GM12878 (cell line): ENCODE data around the gene ST6GALNAC3. TPM values are rescaled to one million over a fixed set of nuclear protein-coding genes. Genes with fewer than 3 reads are reported as not detected.

ENCODE experiments used
- ATAC-seq: fragments of 200-7000 bp; cut with Tn5 transposase; 3 replicates; pipeline ENCODE4 v1.9.1; 2020; ENCODE audit warnings: mild to moderate bottlenecking, moderate library complexity
- BruUV-seq: library from RNA; stranded (reverse); fragments of 400-500 nt; replicated peaks from 2 replicates; lab custom pipeline; 2021; lab: Mats Ljungman, UMichigan
- CTCF ChIA-PET: fragments of 300-600 bp; sonication (Branson Sonifier 250); formaldehyde crosslinking; extraction: SDS; loops from one replicate; lab custom pipeline; 2021; ENCODE audit warnings: inconsistent platforms; lab: Yijun Ruan, JAX
- POLR2A ChIA-PET: fragments of 350-600 bp; formaldehyde crosslinking; extraction: SDS; loops from one replicate; lab custom pipeline; 2021; ENCODE audit warnings: inconsistent platforms; lab: Charles Lee
- RAD21 ChIA-PET: fragments of 300-600 bp; sonication (Branson Sonifier 250); formaldehyde crosslinking; loops from one replicate; lab custom pipeline; 2023; ENCODE audit warnings: antibody characterized with exemption; ENCODE audit not compliant: unreplicated experiment; lab: Charles Lee
- SMC1A ChIA-PET: fragments of 300-600 bp; sonication (Branson Sonifier 250); formaldehyde crosslinking; loops from one replicate; lab custom pipeline; 2023; ENCODE audit not compliant: unreplicated experiment, uncharacterized antibody; lab: Charles Lee
- DNase-seq: peaks from one replicate; pipeline ENCODE4 v3.0.0-alpha.2; 2011; ENCODE audit warnings: low read depth, low spot score
- FAIRE-seq: peaks from 3 replicates; lab custom pipeline; 2011; peaks lifted over from hg19 to GRCh38; lab: Jason Lieb, UNC
- H2AFZ ChIP-seq: 2 replicates; pipeline ENCODE4 v1.6.0; 2011; ENCODE audit warnings: low read depth, low read length, control low read depth; ENCODE audit not compliant: control insufficient read depth
- H3K27ac ChIP-seq: 2 replicates; pipeline ENCODE4 v1.5.1; 2011; ENCODE audit warnings: control low read depth; ENCODE audit not compliant: control insufficient read depth, insufficient read depth
- H3K27me3 ChIP-seq, 2 experiments: replicated peaks in 1 of 2; 2 replicates each; pipeline versions ENCODE4 v1.6.0 to v1.6.1; 2011; ENCODE audit warnings: low read length in 1 of 2; ENCODE audit not compliant: control insufficient read depth in 2 of 2, insufficient read depth in 2 of 2
- H3K36me3 ChIP-seq, 2 experiments: 2 replicates each; pipeline ENCODE4 v1.5.1; 2011; ENCODE audit warnings: low read length in 1 of 2; ENCODE audit not compliant: control insufficient read depth in 2 of 2, insufficient read depth in 2 of 2
- H3K4me1 ChIP-seq: 2 replicates; pipeline ENCODE4 v1.6.1; 2011; ENCODE audit warnings: mild to moderate bottlenecking, low read length, moderate library complexity, mixed read lengths; ENCODE audit not compliant: control insufficient read depth, insufficient read depth
- H3K4me2 ChIP-seq: 2 replicates; pipeline ENCODE4 v1.6.0; 2011; ENCODE audit warnings: control low read depth; ENCODE audit not compliant: control insufficient read depth, insufficient read depth
- H3K4me3 ChIP-seq: fragments of 200-600 bp; sonication (generic); 2 replicates; pipeline ENCODE4 v1.5.1; 2016
- H3K79me2 ChIP-seq: 2 replicates; pipeline ENCODE4 v1.6.0; 2011; ENCODE audit warnings: low read length; ENCODE audit not compliant: control insufficient read depth, insufficient read depth
- H3K9ac ChIP-seq: 2 replicates; pipeline ENCODE4 v1.8.0; 2011; ENCODE audit warnings: low read length, control low read depth, mixed read lengths; ENCODE audit not compliant: control insufficient read depth, insufficient read depth
- H3K9me3 ChIP-seq: replicated peaks from 3 replicates; pipeline ENCODE4 v1.5.1; 2011; ENCODE audit warnings: mild to moderate bottlenecking, low read length; ENCODE audit not compliant: control insufficient read depth, insufficient read depth
- H4K20me1 ChIP-seq: 2 replicates; pipeline ENCODE4 v1.6.0; 2011; ENCODE audit not compliant: control insufficient read depth, insufficient read depth
- SP1 ChIP-seq: IDR thresholded peaks from one replicate; pipeline ENCODE4 v1.6.1; 2011; ENCODE audit warnings: low read depth, low read length
- ZBED1 ChIP-seq: IDR thresholded peaks from 2 replicates; pipeline ENCODE4 v1.6.1; 2016; ENCODE audit warnings: borderline replicate concordance
- ZNF274 ChIP-seq: IDR thresholded peaks from one replicate; pipeline ENCODE4 v1.8.0; 2011; ENCODE audit not compliant: insufficient read length, insufficient read depth
- ZZZ3 ChIP-seq: IDR thresholded peaks from 2 replicates; pipeline ENCODE4 v1.6.1; 2011; ENCODE audit warnings: low read depth; ENCODE audit not compliant: control insufficient read depth, insufficient read length
- WGBS: methylation state at CpG from one replicate; pipeline ENCODE4 v1.1.6; 2016; ENCODE audit warnings: low lambda C conversion rate; ENCODE audit not compliant: insufficient replicate concordance, insufficient coverage; ENCODE audit errors: missing lambda C conversion rate; 5-methylcytosine and 5-hydroxymethylcytosine counted together
- in situ Hi-C: fragments of 300-500 bp; cut with MboI; formaldehyde crosslinking; loops from 9 replicates; pipeline ENCODE4 v1.14.3; 2018; ENCODE audit warnings: mixed read lengths
- intact Hi-C: fragments of 100-400 bp; cut with micrococcal nuclease; formaldehyde crosslinking; loops from one replicate; pipeline ENCODE4 v1.14.2; 2022; ENCODE audit not compliant: unreplicated experiment
- polyA plus RNA-seq, 11 experiments: library from polyadenylated mRNA; depleted of rRNA in 4 of 11; unstranded in 6 of 11; stranded (reverse) in 5 of 11; fragments of >200 nt; fragmentation: Nextera tagmentation in 4 of 11; fragmentation: Illumina TruSeq in 1 of 11; extraction: Ambion mirVana in 4 of 11; extraction: Trizol in 1 of 11; gene quantifications; 1 replicate in 1 of 11; 2 replicates in 10 of 11; pipeline versions ENCODE4 v1.2.1 to v1.2.3, GENCODE V29; 2011 to 2016; ENCODE audit warnings: inconsistent platforms in 2 of 11, missing spikeins in 2 of 11, low read depth in 1 of 11
- total RNA-seq, 4 experiments: library from RNA; depleted of rRNA in 3 of 4; stranded (reverse); fragments of >200 nt in 3 of 4; fragmentation: Illumina TruSeq in 1 of 4; extraction: Trizol in 1 of 4; gene quantifications; 2 replicates each; pipeline versions ENCODE4 v1.2.1 to v1.2.3, GENCODE V29; 2013 to 2021
- TF ChIP-seq, protein P1 (sequence below): fragments of 450-650 bp; IDR thresholded peaks from 2 replicates; pipeline ENCODE4 v1.6.1; 2017; ENCODE audit warnings: mild to moderate bottlenecking
- TF ChIP-seq, protein P2 (sequence below): IDR thresholded peaks from 2 replicates; pipeline ENCODE4 v1.6.1; 2011; ENCODE audit warnings: borderline replicate concordance, low read depth, mild to moderate bottlenecking, moderate library complexity, low read length; ENCODE audit not compliant: insufficient read depth, poor library complexity, severe bottlenecking

The ST6GALNAC3 gene
- total and polyA plus RNA-seq, 10 of the 15 experiments (the other 5 are each of a cell fraction or from before 2014, with no cell fraction given), result 0.04 to 0.68 (median 0.18) TPM; not detected in 3

- no peak for ATAC-seq
- Histone ChIP-seq H3K9me3 (no peaks in the 10 kb centered on the region), H3K4me1 (no peaks in the 10 kb centered on the region), H3K27ac (no peak overlapping the region), H3K36me3 (no peaks in the 10 kb centered on the region), H3K4me2 (no peak overlapping the region), H3K4me3 (no peak overlapping the region), H3K27me3 (no peaks in the 10 kb centered on the region; a peak in 2 of 4 replicates)
- POLR2A ChIA-PET, result no interaction called here
- 35% methylated on average over 2 of the region's 2 CpGs for WGBS
- no peak for FAIRE-seq
- SMC1A ChIA-PET, result no interaction called here
- RAD21 ChIA-PET, result no interaction called here
- TF ChIP-seq ZBED1 (no peak), SP1 (no peak), ZZZ3 (no peak), ZNF274 (no peak)
- TF ChIP-seq, protein P1, sequence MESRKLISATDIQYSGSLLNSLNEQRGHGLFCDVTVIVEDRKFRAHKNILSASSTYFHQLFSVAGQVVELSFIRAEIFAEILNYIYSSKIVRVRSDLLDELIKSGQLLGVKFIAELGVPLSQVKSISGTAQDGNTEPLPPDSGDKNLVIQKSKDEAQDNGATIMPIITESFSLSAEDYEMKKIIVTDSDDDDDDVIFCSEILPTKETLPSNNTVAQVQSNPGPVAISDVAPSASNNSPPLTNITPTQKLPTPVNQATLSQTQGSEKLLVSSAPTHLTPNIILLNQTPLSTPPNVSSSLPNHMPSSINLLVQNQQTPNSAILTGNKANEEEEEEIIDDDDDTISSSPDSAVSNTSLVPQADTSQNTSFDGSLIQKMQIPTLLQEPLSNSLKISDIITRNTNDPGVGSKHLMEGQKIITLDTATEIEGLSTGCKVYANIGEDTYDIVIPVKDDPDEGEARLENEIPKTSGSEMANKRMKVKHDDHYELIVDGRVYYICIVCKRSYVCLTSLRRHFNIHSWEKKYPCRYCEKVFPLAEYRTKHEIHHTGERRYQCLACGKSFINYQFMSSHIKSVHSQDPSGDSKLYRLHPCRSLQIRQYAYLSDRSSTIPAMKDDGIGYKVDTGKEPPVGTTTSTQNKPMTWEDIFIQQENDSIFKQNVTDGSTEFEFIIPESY, result no peak
- TF ChIP-seq, protein P2, sequence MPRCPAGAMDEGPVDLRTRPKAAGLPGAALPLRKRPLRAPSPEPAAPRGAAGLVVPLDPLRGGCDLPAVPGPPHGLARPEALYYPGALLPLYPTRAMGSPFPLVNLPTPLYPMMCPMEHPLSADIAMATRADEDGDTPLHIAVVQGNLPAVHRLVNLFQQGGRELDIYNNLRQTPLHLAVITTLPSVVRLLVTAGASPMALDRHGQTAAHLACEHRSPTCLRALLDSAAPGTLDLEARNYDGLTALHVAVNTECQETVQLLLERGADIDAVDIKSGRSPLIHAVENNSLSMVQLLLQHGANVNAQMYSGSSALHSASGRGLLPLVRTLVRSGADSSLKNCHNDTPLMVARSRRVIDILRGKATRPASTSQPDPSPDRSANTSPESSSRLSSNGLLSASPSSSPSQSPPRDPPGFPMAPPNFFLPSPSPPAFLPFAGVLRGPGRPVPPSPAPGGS, result no peak
- TF ChIP-seq, all 136 proteins: peak for 0
- Histone ChIP-seq H3K9ac (no peak overlapping the region), H3K79me2 (no peaks in the 10 kb centered on the region), H4K20me1 (no peaks in the 10 kb centered on the region), H2AFZ (no peak overlapping the region)
- in situ Hi-C loops (no loop called here), intact Hi-C loops (no loop called here)
- no TSS peak for BruUV-seq
- DNase-seq, result no peak
- CTCF ChIA-PET, result no interaction called here
These were observed 175.7 kb downstream of the ST6GALNAC3 start for GRCh38 chr1:76250271-76250670.
